IgD-negative memory B cell (primary cell): Measurements from ENCODE around the gene POU3F4. TPM values are rescaled to one million over a fixed set of nuclear protein-coding genes. Genes with fewer than 3 reads are reported as not detected.

Source experiments
- H3K27ac Mint-ChIP-seq, 3 donors: one replicate each; pipeline ENCODE4 v1.8.0; 2020 to 2022; ENCODE audit warnings: mild to moderate bottlenecking in 3 of 3, mixed read lengths in 3 of 3, moderate library complexity in 1 of 3
- H3K27me3 Mint-ChIP-seq: one replicate; pipeline ENCODE4 v1.8.0; 2021; ENCODE audit warnings: mixed read lengths
- H3K36me3 Mint-ChIP-seq: one replicate; pipeline ENCODE4 v1.8.0; 2020; ENCODE audit warnings: mild to moderate bottlenecking, mixed read lengths
- H3K4me1 Mint-ChIP-seq, 3 donors: one replicate each; pipeline ENCODE4 v1.8.0; 2020 to 2022; ENCODE audit warnings: mixed read lengths in 3 of 3, mild to moderate bottlenecking in 1 of 3
- H3K4me3 Mint-ChIP-seq, 4 donors: one replicate each; pipeline ENCODE4 v1.8.0; 2020 to 2022; ENCODE audit warnings: mild to moderate bottlenecking in 4 of 4, mixed read lengths in 4 of 4, moderate library complexity in 3 of 4
- H3K9me3 Mint-ChIP-seq, 3 donors: one replicate each; pipeline ENCODE4 v1.8.0; 2020 to 2021; ENCODE audit warnings: mixed read lengths in 3 of 3, mild to moderate bottlenecking in 1 of 3
- polyA plus RNA-seq: library from polyadenylated mRNA; unstranded; fragments of 300-500 nt; fragmentation: Illumina TruSeq; gene quantifications from one replicate; pipeline ENCODE4 v1.2.3, GENCODE V29; 2021

POU3F4 gene
- not detected for polyA plus RNA-seq

GRCh38 chrX:83508006-83508405 lies at the start of gene POU3F4:
TSS of gene POU3F4 (plus strand) at chrX:83508290. CDS start at chrX:83508325, 35 bp downstream.
- H3K27me3 Mint-ChIP-seq = peaks cover 37% of the 10 kb centered on the region

GRCh38 chrX:83469551-83469950 lies 38.5 kb upstream of the POU3F4 start:
- Mint-ChIP-seq H3K4me3 (no peak overlapping the region), H3K9me3 (peaks cover 0 to 6% (median 0%) of the 10 kb centered on the region in 3 donors), H3K4me1 (no peaks in the 10 kb centered on the region), H3K27ac (no peak overlapping the region), H3K36me3 (peaks cover 3% of the 10 kb centered on the region), H3K27me3 (no peaks in the 10 kb centered on the region)

More at GRCh38 chrX:83508006-83508405, at the start of gene POU3F4:
- H3K4me3 Mint-ChIP-seq = peak within 1 kb of the TSS in 1 of 4 donors; percentile 33
- H3K4me1 Mint-ChIP-seq = peaks cover 0 to 4% (median 0%) of the 10 kb centered on the region in 3 donors
- H3K27ac Mint-ChIP-seq = no peak within 1 kb of the TSS
- H3K36me3 Mint-ChIP-seq = peaks cover 3% of the 10 kb centered on the region
- peaks cover 1 to 9% (median 3%) of the 10 kb centered on the region in 3 donors for H3K9me3 Mint-ChIP-seq

- Mint-ChIP-seq H3K9me3 (no peaks in the 10 kb centered on the region), H3K27me3 (no peaks in the 10 kb centered on the region), H3K27ac (no peak overlapping the region), H3K4me1 (no peaks in the 10 kb centered on the region), H3K36me3 (no peaks in the 10 kb centered on the region), H3K4me3 (no peak overlapping the region)
These were observed 12.2 kb upstream of the POU3F4 start for GRCh38 chrX:83495898-83496297.

- Mint-ChIP-seq H3K4me3 (no peak overlapping the region), H3K9me3 (peaks cover 0 to 2% (median 0%) of the 10 kb centered on the region in 3 donors), H3K27me3 (peaks cover 15% of the 10 kb centered on the region)
These were observed 7.1 kb upstream of the POU3F4 start for GRCh38 chrX:83501003-83501402.

GRCh38 chrX:83501530-83501929 lies 6.6 kb upstream of the POU3F4 start:
- peaks cover 2% of the 10 kb centered on the region for H3K36me3 Mint-ChIP-seq
- H3K4me1 Mint-ChIP-seq = peaks cover 0 to 2% (median 2%) of the 10 kb centered on the region in 3 donors
- no peak overlapping the region for H3K27ac Mint-ChIP-seq
- peaks cover 15% of the 10 kb centered on the region for H3K27me3 Mint-ChIP-seq
- H3K9me3 Mint-ChIP-seq = peaks cover 0 to 2% (median 0%) of the 10 kb centered on the region in 3 donors
- peak overlapping the region in 1 of 4 donors; percentile 55 for H3K4me3 Mint-ChIP-seq

More at GRCh38 chrX:83501003-83501402, 7.1 kb upstream of the POU3F4 start:
- Mint-ChIP-seq H3K4me1 (peaks cover 0 to 2% (median 2%) of the 10 kb centered on the region in 3 donors), H3K27ac (peak overlapping the region in 1 of 3 donors; percentile 57), H3K36me3 (peaks cover 2% of the 10 kb centered on the region)

- Mint-ChIP-seq H3K4me1 (peaks cover 0 to 4% (median 2%) of the 10 kb centered on the region in 3 donors), H3K9me3 (peaks cover 1 to 9% (median 3%) of the 10 kb centered on the region in 3 donors), H3K36me3 (peaks cover 3% of the 10 kb centered on the region), H3K27me3 (peaks cover 30% of the 10 kb centered on the region), H3K27ac (no peak overlapping the region), H3K4me3 (no peak overlapping the region)
These were observed 3.2 kb upstream of the POU3F4 start for GRCh38 chrX:83504721-83505479.

GRCh38 chrX:83508526-83509253 lies 600 bp downstream of the POU3F4 start:
- Mint-ChIP-seq H3K27ac (no peak overlapping the region), H3K4me1 (peaks cover 0 to 4% (median 0%) of the 10 kb centered on the region in 3 donors), H3K36me3 (peaks cover 3% of the 10 kb centered on the region), H3K4me3 (no peak overlapping the region), H3K27me3 (peaks cover 35% of the 10 kb centered on the region), H3K9me3 (peaks cover 1 to 9% (median 3%) of the 10 kb centered on the region in 3 donors)

GRCh38 chrX:83509254-83509801 lies 1.2 kb downstream of the POU3F4 start:
- peaks cover 35% of the 10 kb centered on the region for H3K27me3 Mint-ChIP-seq
- H3K27ac Mint-ChIP-seq = no peak overlapping the region
- peaks cover 3% of the 10 kb centered on the region for H3K36me3 Mint-ChIP-seq
- peaks cover 1 to 9% (median 3%) of the 10 kb centered on the region in 3 donors for H3K9me3 Mint-ChIP-seq
- H3K4me1 Mint-ChIP-seq = peaks cover 0 to 3% (median 0%) of the 10 kb centered on the region in 3 donors
- no peak overlapping the region for H3K4me3 Mint-ChIP-seq

- H3K9me3 Mint-ChIP-seq = peaks cover 1 to 9% (median 3%) of the 10 kb centered on the region in 3 donors
- peaks cover 1% of the 10 kb centered on the region for H3K36me3 Mint-ChIP-seq
- peaks cover 0 to 3% (median 0%) of the 10 kb centered on the region in 3 donors for H3K4me1 Mint-ChIP-seq
- H3K27me3 Mint-ChIP-seq = peaks cover 31% of the 10 kb centered on the region
- H3K4me3 Mint-ChIP-seq = no peak overlapping the region
- H3K27ac Mint-ChIP-seq = no peak overlapping the region
These were observed 2.5 kb downstream of the POU3F4 start for GRCh38 chrX:83510510-83511062.

- Mint-ChIP-seq H3K9me3 (peaks cover 1 to 7% (median 3%) of the 10 kb centered on the region in 3 donors), H3K36me3 (peaks cover 1% of the 10 kb centered on the region), H3K4me1 (peaks cover 0 to 3% (median 0%) of the 10 kb centered on the region in 3 donors), H3K4me3 (no peak overlapping the region), H3K27me3 (peaks cover 28% of the 10 kb centered on the region), H3K27ac (no peak overlapping the region)
These were observed 3.1 kb downstream of the POU3F4 start for GRCh38 chrX:83511208-83511607.

GRCh38 chrX:83512111-83512510 lies 4.0 kb downstream of the POU3F4 start:
- Mint-ChIP-seq H3K9me3 (peaks cover 1 to 7% (median 3%) of the 10 kb centered on the region in 3 donors), H3K36me3 (peaks cover 1% of the 10 kb centered on the region), H3K4me1 (peaks cover 0 to 3% (median 0%) of the 10 kb centered on the region in 3 donors), H3K4me3 (no peak overlapping the region), H3K27ac (peak overlapping the region in 1 of 3 donors; percentile 67), H3K27me3 (peaks cover 28% of the 10 kb centered on the region)

- Mint-ChIP-seq H3K4me3 (no peak overlapping the region), H3K4me1 (no peaks in the 10 kb centered on the region), H3K27ac (no peak overlapping the region), H3K9me3 (peaks cover 0 to 2% (median 0%) of the 10 kb centered on the region in 3 donors), H3K27me3 (peaks cover 5% of the 10 kb centered on the region), H3K36me3 (no peaks in the 10 kb centered on the region)
These were observed 8.5 kb downstream of the POU3F4 start for GRCh38 chrX:83516597-83516996.

- H3K36me3 Mint-ChIP-seq = no peaks in the 10 kb centered on the region
- H3K27ac Mint-ChIP-seq = no peak overlapping the region
- H3K27me3 Mint-ChIP-seq = no peaks in the 10 kb centered on the region
- H3K4me1 Mint-ChIP-seq = no peaks in the 10 kb centered on the region
- H3K4me3 Mint-ChIP-seq = no peak overlapping the region
- H3K9me3 Mint-ChIP-seq = peaks cover 0 to 2% (median 0%) of the 10 kb centered on the region in 3 donors
These were observed 13.8 kb downstream of the POU3F4 start for GRCh38 chrX:83521905-83522304.

- Mint-ChIP-seq H3K36me3 (no peaks in the 10 kb centered on the region), H3K9me3 (no peaks in the 10 kb centered on the region), H3K4me3 (no peak overlapping the region), H3K27me3 (no peaks in the 10 kb centered on the region), H3K4me1 (no peaks in the 10 kb centered on the region), H3K27ac (no peak overlapping the region)
These were observed 21.9 kb downstream of the POU3F4 start for GRCh38 chrX:83529950-83530349.
